Activated T-cell treated with anti-CD3 and anti-CD28 coated beads for 48 hours (primary cell): ENCODE results near the gene GNMT.
A peak's percentile ranks its signal among the peaks of the same experiment; 100 is the strongest.
"Not testable (repeated sequence)": the region's sequence is repeated elsewhere in the genome, so short reads cannot be mapped to it uniquely, and the experiment has no call there.

Source experiments
- DNase-seq: peaks from one replicate; pipeline ENCODE4 v3.0.0-alpha.2; 2020; ENCODE audit warnings: low read depth

Gene GNMT

DNA sequence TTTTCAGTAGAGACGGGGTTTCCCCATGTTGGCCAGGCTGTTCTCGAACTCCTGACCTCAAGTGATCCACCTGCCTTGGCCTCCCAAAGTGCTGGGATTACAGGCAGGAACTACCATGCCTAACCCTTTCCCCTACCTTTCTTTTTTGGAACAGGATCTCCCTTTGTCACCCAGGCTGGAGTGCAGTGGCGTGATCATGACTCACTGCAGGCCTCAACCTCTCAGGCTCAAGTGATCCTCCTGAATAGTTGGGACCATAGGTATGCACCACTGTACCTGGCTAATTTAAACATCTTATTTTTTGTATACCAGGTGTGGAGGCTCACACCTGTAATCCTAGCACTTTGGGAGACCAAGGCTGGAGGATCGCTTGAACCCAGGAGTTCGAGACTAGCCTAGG is 19.2 kb upstream of the GNMT start:
- not testable (repeated sequence) for DNase-seq

DNA sequence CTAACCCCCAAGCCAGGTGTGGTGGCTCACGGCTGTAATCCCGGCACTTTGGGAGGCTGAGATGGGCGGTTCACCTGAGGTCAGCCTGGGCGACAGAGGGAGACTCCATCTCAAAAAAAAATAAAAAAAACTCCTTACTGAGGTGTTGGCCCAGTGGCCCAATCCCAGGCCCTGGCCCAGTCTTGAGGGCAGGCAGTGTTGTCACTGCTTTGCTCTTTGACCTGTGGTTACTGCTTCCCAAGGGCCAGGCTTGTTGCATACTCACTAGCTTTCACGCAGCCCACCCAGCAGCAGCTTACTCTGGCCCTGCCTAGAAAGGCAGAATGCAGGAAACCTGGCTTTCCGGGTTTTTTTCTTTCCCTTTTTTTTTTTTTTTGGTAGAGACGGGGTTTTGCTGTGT is 18.1 kb upstream of the GNMT start:
- DNase-seq: no peak

DNA sequence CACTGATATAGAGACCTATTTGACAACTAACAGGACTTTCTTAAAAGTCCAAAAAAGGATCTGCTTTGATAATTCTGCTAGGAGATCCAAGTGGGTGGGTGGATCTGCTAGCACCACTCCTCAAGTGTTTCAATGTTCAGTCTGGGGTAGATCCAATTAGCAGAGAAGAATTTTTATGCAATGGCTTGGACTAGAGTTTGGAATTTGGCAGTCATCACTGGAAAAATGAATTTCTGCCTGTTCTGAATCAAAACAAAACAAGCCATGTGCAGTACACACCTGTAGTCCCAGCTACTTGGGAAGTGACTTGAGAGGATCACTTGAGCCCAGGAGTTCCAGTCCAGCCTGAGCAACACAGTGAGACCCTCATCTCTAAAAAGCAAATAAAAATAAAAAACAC is 12.6 kb upstream of the GNMT start:
- DNase-seq: no peak

DNA sequence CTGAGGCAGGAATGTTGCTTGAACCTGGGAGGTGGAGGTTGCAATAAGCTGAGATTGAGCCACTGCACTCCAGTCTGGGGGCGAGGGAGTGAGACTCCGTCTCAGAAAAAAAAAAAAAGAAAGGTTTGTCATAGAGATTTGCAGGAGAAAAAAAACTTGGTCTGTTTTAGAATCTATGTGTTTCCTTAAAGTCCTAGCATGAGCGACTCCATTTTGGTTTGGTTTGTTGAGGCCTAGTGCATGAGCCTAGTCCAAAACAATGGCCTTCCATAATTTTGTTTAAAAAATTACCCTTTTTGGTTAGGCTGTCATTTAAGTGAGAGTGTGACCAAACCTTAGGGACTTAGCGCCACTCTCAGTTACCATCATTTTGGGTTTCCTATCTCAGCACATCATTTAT is 8.2 kb upstream of the GNMT start:
- no peak for DNase-seq

DNA sequence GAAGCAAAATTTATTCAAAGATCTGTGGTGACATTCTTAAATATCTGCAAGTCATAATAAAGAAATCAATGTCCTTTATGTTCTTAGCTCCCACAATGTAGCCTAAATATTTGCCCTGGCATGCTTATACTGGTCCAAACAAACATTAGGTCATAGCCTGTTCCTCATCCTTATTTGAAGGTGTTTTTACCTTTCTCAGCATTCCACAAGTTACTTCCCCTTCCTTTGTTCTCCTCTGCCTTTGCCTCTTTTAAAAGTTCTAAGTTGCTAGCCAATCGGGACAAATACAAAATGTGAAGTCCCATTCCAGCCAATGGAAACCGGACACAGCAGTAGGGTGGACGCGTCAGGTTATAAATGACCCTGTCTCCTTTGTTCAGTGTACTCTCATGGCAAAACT is 6.1 kb upstream of the GNMT start:
- DNase-seq: not testable (repeated sequence)

DNA sequence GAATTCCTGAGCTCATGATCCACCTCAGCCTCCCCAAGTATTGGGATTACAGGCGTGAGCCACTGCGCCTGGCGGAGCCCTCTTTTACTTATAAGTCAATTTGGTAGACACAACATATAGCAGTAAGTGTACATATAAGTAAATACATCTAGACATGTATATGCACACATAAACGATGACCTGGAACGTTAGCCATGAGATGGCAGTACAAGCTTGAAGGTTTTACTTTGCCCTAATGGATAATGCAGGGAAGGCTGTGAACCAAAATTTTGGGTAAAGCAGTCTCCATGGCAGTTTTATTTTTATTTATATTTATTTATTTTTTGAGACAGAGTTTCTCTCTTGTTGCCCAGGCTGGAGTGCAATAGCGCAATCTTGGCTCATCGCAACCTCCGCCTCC is 2.4 kb upstream of the GNMT start:
- DNase-seq: no peak

DNA sequence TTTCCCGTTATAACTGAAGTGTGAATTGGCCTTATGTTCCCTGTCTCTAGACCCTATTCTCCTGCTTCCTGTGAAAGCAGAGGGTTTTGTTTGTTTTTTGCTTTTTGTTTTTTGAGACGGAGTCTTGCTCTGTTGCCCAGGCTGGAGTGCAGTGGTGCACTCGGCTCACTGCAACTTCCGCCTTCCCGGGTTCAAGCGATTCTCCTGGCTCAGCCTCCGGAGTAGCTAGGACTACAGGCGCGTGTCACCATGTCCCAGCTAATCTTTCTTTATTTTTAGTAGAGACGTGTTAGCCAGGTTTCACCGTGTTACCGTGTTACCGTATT is 674 bp upstream of the GNMT start:
- no peak for DNase-seq

DNA sequence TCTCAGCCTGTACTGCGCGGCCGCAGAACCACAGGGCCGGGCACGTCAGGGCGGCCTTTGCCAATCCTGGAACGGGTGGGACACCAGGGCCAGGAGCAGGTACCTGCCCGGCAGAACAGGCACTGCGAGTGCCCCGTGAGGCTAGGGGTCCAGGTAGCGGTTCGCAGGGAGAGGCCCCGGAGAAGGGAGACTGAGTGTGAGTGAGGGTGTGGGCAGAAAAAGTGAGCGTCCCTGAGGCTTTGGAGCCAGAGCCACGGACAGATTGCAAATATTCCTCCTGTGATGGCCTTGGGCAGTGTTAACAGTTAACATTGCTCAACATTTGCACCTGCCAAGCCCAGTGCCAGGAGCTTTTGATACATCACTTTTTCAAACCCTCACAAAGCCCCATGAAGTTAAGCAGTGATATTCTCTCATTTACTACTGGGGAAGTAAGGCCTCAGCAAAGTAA is 491 bp downstream of the GNMT start:
- no peak for DNase-seq

DNA sequence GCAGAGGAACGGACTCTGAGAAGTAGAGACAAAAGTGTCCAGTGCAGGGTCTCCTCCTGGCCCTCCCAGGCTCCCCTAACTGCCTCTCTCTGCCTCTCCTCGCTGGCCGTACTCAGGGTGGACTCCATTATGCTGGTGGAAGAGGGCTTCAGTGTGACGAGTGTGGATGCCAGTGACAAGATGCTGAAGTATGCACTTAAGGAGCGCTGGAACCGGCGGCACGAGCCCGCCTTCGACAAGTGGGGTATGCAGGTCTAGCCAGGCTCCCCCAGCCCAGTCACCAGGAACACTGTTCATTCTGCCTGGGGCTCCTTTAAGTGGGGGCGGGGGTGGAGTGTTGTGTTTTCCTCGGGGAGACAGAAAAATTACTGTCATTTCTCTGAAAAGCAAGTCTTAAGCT is 1.5 kb downstream of the GNMT start:
- DNase-seq: no peak

DNA sequence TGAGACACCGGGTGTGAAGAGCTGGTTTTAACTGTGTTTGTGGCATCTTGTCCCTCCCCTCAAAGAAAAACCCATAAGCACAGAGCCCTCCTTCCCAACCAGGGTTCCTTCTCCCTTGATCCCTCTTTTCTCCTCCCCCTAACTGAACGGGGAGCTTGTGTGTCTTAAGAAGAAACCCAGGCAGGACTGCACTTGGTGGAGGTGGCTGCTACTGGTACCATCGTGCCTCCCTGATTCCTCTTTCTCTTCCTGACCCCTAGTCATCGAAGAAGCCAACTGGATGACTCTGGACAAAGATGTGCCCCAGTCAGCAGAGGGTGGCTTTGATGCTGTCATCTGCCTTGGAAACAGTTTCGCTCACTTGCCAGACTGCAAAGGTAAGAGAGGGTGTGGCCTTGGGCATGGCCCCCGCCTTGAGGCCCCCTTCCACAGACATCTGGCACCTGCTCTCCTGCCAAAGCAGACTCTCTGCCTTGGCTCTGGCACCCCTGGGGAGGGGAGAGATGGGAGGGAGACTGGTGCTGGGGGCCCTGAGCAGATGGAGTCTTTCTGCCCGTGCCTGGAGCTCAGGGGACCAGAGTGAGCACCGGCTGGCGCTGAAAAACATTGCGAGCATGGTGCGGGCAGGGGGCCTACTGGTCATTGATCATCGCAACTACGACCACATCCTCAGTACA is 2.1 kb downstream of the GNMT start:
- no peak for DNase-seq

DNA sequence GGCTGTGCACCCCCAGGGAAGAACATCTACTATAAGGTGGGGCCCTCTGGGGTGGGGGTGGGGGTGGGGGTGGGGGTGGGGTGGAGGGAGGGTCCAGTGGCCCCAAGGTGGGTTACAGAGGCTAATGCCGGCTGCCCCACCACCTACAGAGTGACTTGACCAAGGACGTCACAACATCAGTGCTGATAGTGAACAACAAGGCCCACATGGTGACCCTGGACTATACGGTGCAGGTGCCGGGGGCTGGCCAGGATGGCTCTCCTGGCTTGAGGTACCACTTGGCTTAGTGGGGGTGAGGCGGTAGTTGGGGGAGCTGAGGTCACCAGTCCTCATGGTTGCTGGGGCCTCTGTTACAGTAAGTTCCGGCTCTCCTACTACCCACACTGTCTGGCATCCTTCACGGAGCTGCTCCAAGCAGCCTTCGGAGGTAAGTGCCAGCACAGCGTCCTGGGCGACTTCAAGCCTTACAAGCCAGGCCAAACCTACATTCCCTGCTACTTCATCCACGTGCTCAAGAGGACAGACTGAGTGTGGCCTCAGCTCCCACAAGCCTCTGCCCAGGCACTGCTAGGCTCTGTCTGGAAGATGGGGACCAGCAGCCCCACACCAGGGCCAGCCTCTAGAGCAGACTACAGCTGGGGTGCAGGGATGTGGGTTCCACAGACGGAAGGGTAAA is 2.8 kb downstream of the GNMT start:
- no peak for DNase-seq

DNA sequence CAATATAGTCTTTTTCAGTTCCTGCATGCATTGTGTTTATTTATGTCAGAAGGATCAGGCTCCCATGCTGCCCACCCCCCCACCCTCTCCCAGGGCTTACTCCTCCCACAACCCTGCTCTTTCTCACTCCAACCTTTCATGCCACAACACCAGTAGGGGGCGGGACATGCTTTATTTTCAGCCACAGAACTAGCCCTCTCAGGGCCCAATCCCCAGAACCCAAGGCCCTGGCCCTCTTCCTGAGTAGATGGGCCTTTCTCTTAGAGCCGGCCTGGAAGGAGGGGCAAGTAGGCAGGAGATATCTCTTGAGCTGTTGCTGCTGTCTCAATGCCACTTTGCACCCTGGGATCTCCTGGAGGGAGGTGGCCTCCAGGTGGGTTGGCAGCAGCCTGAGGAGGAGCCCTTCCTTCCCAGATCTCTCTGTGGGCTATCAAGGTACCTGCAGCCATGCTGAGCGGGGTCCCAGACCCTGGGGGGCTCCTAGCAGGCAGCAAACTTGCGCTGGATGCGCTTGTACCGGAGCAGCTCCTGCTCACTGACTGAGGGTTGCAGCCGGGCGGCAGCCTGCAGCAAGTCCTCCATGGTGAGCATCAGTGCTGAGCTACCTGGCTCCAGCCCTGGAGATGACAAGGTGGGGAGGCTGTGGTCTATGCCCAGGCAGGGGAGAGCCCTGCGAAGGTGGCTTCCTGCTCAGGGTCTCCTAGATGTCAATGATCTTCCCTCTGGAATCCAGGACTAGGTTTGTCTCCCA is 3.5 kb downstream of the GNMT start:
- DNase-seq: peak; percentile 23

DNA sequence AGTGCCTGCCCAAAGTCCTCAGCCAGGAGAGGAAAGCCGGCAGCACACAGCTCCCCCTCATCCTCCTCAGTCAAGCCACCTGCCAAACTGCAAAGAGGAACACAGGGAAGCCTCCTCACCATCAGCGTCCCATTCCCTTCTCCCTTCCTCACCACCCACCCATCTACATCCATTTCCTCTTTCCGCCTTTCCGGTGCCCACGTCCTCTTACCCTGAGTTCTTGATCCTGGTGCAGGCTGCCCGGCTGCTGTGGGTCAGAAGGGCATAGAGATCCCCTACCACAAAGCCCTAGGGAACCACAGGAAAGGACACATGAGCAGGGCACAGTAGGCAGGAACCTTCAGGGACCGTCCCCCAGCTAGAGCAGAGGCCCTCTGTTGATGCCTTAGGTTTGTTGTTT is 6.0 kb downstream of the GNMT start:
- DNase-seq: no peak

DNA sequence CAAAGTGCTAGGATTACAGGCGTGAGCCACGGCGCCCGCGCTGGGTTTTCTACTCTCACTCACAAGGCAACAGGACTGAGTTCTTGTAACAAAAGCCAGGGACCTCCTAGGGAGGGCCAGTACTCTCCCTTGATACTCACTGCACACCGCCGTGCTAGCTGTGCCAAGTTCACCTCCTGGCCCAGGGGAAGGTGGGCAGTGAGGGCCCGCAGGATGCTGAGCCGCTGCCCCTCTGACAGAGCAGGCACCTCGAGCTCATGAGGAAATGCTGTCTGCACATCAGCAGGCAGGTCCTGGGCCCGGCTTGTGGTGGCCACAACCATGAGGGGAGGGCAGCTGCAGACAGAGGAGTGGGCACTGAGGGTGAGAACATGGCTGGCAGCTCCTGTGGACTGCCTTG is 6.7 kb downstream of the GNMT start:
- DNase-seq: no peak

DNA sequence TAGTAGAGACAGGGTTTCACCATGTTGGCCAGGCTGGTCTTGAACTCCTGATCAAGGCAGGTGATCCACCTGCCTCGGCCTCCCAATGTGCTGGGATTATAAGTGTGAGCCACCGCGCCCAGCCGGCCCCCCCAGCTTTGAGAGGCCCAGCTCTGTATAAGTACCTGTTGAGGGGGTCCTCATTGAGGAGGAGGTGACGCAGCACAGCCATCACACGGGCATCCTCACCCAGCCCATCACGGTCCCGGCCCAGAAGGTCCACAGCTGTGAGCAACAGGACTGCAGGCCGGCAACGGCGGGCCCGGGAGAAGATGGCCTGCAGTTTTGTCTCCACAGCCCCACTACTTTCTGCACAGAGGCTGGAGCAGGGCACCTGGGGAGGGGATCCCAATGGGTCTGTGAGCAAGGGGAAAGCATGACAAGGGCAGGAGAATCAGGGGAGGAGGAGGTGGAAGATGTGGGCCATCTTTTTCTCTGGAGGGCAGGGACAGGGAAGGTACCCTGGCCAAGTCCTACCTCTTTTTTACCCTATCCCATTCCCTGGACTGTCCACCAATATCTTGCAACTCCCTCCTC is 7.7 kb downstream of the GNMT start:
- no peak for DNase-seq

DNA sequence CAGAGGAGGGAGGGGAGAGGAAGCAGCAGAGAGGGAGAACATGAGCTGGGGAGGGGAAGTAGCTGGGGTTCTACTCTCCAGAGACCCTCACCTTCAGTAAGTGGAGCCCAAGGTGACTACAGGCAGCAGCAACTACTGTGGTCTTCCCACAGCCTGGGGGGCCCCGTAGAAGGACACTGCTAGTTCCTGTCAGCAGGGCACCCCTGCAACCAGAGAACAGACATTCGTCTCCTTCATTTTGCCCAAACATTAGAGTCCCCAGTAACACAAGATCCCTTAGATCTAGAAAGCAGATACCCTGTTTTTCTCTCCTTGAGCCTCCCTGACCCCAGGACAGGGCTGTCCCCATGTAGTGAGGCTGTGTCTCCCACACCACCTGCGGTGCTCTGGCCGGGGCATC is 8.2 kb downstream of the GNMT start:
- no peak for DNase-seq

DNA sequence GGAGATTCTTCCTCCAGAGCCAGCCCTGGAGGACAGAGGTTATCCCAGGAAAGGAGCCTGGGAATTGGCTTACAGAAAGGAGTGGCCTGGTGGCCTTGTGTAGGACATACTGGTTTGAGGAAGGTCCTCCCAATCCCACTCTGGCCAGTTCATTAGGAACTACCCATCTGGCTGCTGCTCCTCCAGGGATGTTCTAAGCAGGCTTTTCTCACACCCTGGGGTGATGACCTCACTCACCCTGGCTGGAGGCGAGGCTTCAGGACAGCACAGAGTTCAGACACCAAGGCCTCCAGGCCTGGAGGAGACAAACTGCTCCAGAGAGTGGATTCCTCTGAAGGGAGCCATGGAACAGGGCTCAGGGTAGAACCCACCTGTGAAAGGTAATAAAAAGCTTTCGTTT is 8.9 kb downstream of the GNMT start:
- DNase-seq: no peak

DNA sequence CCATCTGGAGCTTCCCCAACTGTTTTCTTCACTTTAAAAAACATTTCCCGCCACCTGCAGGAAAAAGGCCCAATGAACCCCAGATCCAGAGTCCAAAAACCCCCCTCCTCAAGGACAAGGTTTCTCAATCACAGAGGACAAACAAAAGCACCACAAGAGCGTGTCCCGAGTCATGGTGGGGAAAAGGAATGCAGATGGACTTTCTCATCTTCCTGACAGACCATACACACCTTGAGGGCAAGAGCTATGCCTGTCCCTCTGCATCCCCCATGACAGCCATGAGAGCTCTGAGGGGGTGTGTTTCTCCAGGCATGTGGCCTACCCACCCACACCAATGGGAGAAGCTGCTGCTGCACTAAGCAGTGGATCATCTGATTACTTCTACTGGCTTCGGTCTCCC is 9.4 kb downstream of the GNMT start:
- no peak for DNase-seq

DNA sequence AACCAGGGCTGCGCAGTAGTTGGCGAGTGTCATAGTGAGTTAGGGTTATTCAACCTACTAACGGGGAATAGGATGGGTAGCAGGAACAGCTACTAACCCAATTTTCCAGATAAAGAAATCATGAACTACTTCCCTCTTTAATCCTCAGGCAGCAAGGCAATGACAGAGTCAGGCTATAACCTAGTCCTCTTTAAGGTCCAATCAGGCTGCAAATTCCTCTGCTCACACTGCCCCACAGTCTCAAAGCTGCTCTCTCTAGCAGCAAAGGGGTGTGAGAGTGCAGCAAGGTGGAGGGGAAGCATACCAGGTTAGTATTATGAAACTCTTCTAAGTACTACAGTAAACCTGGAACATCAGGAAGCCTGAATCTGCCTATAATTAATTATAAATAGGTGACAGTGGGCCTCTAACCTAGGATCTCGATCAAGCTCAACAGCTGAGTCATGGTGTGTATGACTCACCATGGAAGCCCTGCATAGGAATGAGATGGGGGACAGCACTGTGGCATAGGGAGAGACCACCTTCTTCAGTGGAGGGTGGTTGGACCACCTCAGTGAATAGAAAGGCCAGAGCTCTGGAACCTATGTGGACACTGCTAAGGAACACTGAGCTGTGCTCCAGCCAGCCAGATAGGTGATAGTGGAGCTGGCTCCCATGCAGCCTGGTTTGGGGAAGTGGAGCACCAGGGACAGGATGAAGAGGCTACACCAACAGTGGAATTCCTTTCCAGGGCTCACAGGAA is 10.5 kb downstream of the GNMT start:
- no peak for DNase-seq

DNA sequence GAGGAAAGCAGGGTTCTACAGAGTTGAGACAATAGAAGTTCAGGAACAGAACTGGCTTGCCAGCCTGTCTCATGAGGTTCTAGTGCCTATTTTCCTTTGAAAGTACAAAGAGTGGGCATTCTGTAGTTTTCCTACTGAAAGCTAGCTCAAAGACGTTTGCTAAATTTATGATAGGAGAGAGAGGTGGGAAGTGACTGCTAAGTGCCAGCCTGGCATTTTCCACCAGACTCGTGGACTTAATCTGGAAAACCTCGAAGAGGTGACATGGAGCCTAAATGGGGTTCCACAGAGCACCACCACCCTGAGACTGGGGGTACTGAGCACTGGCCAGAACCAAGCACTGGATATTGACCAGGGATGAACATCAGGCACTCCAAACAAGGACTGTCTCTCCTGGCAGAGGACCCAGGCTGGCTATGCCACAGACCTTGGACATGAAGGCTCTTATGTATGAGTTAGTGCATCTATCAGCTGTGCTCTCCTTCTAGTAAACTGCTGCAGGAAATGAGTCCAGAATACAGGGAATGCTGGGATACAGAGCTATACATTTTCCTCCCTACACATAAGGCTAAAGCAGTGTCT is 11.3 kb downstream of the GNMT start:
- DNase-seq: no peak

DNA sequence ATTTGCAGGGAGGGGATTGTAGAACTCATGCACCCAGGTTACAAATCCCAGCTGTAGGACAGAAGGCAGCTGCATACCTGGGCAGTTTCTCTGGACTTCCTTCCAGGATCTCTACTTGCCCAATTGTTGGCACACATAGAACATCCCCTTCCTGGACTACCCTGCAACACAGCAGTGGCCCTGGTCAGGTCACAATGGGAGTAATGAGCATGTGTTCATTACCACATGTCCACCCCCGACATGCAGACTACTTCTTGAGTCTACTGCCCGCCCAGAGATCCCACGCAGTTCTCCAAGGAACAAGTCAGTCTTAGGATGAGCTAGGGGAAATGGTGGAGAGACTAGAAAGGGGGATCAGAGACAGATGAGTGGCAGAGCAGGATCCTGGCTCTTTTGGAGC is 13.4 kb downstream of the GNMT start:
- no peak for DNase-seq

DNA sequence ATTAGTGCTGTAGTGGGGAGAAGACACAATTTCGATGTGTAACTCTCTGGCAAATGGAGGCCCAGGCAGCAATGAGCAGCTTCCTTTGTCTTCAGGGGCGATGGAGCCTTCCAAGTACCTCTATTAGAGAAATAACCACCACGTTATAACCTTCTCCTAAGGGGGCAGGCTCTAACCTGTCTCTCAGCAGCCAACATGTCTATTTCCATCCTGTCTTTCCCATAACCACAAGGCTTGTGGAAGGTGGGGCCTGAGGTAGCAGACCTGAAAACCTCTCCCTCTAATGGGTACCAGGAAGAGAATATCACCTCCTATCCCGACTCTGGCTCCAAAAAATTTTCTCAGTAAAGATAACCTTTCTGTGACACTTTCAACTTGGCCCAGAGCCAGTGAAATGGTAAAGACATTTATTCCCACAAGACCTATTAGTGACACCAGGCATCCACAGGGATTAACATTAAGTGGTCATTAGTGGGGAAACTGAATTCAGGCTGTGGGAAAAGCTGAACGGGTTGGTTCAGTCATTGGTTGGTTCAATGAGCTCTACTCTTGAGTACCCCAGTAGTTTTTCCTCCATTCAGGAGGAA is 14.5 kb downstream of the GNMT start:
- DNase-seq: no peak
